GM19239 (cell line): ENCODE data around the gene ATP10A.

Experiments
- DNase-seq: peaks from one replicate; pipeline ENCODE4 v3.0.0; 2011; ENCODE audit warnings: low spot score; ENCODE audit not compliant: insufficient read length
- FAIRE-seq: peaks from 2 replicates; lab custom pipeline; 2011; peaks lifted over from hg19 to GRCh38; lab: Jason Lieb, UNC

Gene ATP10A

GRCh38 chr15:25863111-25863967 is at the start of gene ATP10A:
ATP10A (minus strand) TSS chr15:25863327; CDS start chr15:25863096, 231 bp downstream.
- no peak for DNase-seq
- FAIRE-seq, result no peak

- FAIRE-seq (no peak), DNase-seq (no peak)
Observed at GRCh38 chr15:25912035-25912434, 48.9 kb upstream of the ATP10A start.

- FAIRE-seq (no peak), DNase-seq (no peak)
Observed at GRCh38 chr15:25910832-25911231, 47.7 kb upstream of the ATP10A start.

GRCh38 chr15:25909806-25910205 is 46.7 kb upstream of the ATP10A start:
- no peak for DNase-seq
- no peak for FAIRE-seq

GRCh38 chr15:25909325-25909724 is 46.2 kb upstream of the ATP10A start:
- no peak for DNase-seq
- no peak for FAIRE-seq

GRCh38 chr15:25905140-25905539 is 42.0 kb upstream of the ATP10A start:
- FAIRE-seq, result no peak
- DNase-seq, result no peak

- no peak for FAIRE-seq
- no peak for DNase-seq
Observed at GRCh38 chr15:25903024-25903581, 40.0 kb upstream of the ATP10A start.

- no peak for DNase-seq
- FAIRE-seq, result no peak
Observed at GRCh38 chr15:25901811-25902605, 38.9 kb upstream of the ATP10A start.

GRCh38 chr15:25900901-25901300 is 37.8 kb upstream of the ATP10A start:
- DNase-seq, result no peak
- no peak for FAIRE-seq

GRCh38 chr15:25900431-25900830 is 37.3 kb upstream of the ATP10A start:
- DNase-seq, result no peak
- no peak for FAIRE-seq

GRCh38 chr15:25899870-25900269 is 36.7 kb upstream of the ATP10A start:
- FAIRE-seq (no peak), DNase-seq (no peak)

GRCh38 chr15:25897658-25898057 is 34.5 kb upstream of the ATP10A start:
- DNase-seq (no peak), FAIRE-seq (no peak)

- FAIRE-seq (no peak), DNase-seq (no peak)
Observed at GRCh38 chr15:25894371-25894902, 31.3 kb upstream of the ATP10A start.

- DNase-seq, result no peak
- no peak for FAIRE-seq
Observed at GRCh38 chr15:25893596-25893995, 30.5 kb upstream of the ATP10A start.

- no peak for DNase-seq
- no peak for FAIRE-seq
Observed at GRCh38 chr15:25892126-25892525, 29.0 kb upstream of the ATP10A start.

- no peak for DNase-seq
Observed at GRCh38 chr15:25891081-25891480, 28.0 kb upstream of the ATP10A start.

GRCh38 chr15:25890529-25890928 is 27.4 kb upstream of the ATP10A start:
- FAIRE-seq, result no peak
- no peak for DNase-seq

More at GRCh38 chr15:25891081-25891480, 28.0 kb upstream of the ATP10A start:
- no peak for FAIRE-seq

GRCh38 chr15:25887870-25888269 is 24.7 kb upstream of the ATP10A start:
- FAIRE-seq (no peak), DNase-seq (no peak)

- DNase-seq (no peak), FAIRE-seq (no peak)
Observed at GRCh38 chr15:25886498-25887140, 23.5 kb upstream of the ATP10A start.

- DNase-seq, result no peak
- FAIRE-seq, result no peak
Observed at GRCh38 chr15:25884370-25884769, 21.2 kb upstream of the ATP10A start.
